GM19328 (cell line): ENCODE measurements around the gene WDR87.
"Not testable (repeated sequence)": the region's sequence is repeated elsewhere in the genome, so short reads cannot be mapped to it uniquely, and the experiment has no call there.

ENCODE experiments used
- ATAC-seq: cut with Tn5 transposase; IDR thresholded peaks from one replicate; pipeline ENCODE4 v1.9.1; 2021; ENCODE audit warnings: mild to moderate bottlenecking, moderate library complexity; ENCODE audit not compliant: unreplicated experiment

The WDR87 gene

GRCh38 chr19:37893845-37894575, 12.4 kb downstream of the WDR87 start:
- no peak for ATAC-seq

- ATAC-seq = no peak
These were observed 19.8 kb downstream of the WDR87 start for GRCh38 chr19:37886571-37886970.

GRCh38 chr19:37885392-37885791, 21.0 kb downstream of the WDR87 start:
- ATAC-seq = no peak

GRCh38 chr19:37877147-37877546, 29.2 kb downstream of the WDR87 start:
- no peak for ATAC-seq

- ATAC-seq = no peak
These were observed 30.4 kb downstream of the WDR87 start for GRCh38 chr19:37876032-37876431.

GRCh38 chr19:37874784-37875183, 31.6 kb downstream of the WDR87 start:
- no peak for ATAC-seq

GRCh38 chr19:37872383-37872782, 34.0 kb downstream of the WDR87 start:
- no peak for ATAC-seq

GRCh38 chr19:37869766-37870340, 36.5 kb downstream of the WDR87 start:
- no peak for ATAC-seq

- ATAC-seq = no peak
These were observed 38.6 kb downstream of the WDR87 start for GRCh38 chr19:37867831-37868230.

- not testable (repeated sequence) for ATAC-seq
These were observed 40.5 kb downstream of the WDR87 start for GRCh38 chr19:37865930-37866329.

- no peak for ATAC-seq
These were observed 41.9 kb downstream of the WDR87 start for GRCh38 chr19:37864501-37864900.

- ATAC-seq = no peak
These were observed 51.3 kb downstream of the WDR87 start for GRCh38 chr19:37855098-37855497.

- no peak for ATAC-seq
These were observed 60.5 kb downstream of the WDR87 start for GRCh38 chr19:37845932-37846331.
